GM18858 (cell line): ENCODE data around the gene XPC.

Source experiments
- ATAC-seq: cut with Tn5 transposase; IDR thresholded peaks from one replicate; pipeline ENCODE4 v1.9.1; 2021; ENCODE audit not compliant: unreplicated experiment

XPC gene

GRCh38 chr3:14208977-14209394, 30.6 kb upstream of the XPC start:
- no peak for ATAC-seq

- no peak for ATAC-seq
Observed at GRCh38 chr3:14208168-14208567, 29.8 kb upstream of the XPC start.

- ATAC-seq = no peak
Observed at GRCh38 chr3:14206548-14207177, 28.3 kb upstream of the XPC start.

GRCh38 chr3:14204515-14205284, 26.3 kb upstream of the XPC start:
- no peak for ATAC-seq

- ATAC-seq = no peak
Observed at GRCh38 chr3:14203521-14204079, 25.2 kb upstream of the XPC start.

GRCh38 chr3:14202874-14203520, 24.6 kb upstream of the XPC start:
- ATAC-seq = no peak

- ATAC-seq = no peak
Observed at GRCh38 chr3:14201940-14202684, 23.7 kb upstream of the XPC start.

- no peak for ATAC-seq
Observed at GRCh38 chr3:14200841-14201240, 22.4 kb upstream of the XPC start.

GRCh38 chr3:14200276-14200675, 21.9 kb upstream of the XPC start:
- no peak for ATAC-seq

GRCh38 chr3:14199641-14200040, 21.2 kb upstream of the XPC start:
- no peak for ATAC-seq

- no peak for ATAC-seq
Observed at GRCh38 chr3:14194865-14195264, 16.5 kb upstream of the XPC start.

- ATAC-seq = no peak
Observed at GRCh38 chr3:14188041-14188754, 9.8 kb upstream of the XPC start.

- no peak for ATAC-seq
Observed at GRCh38 chr3:14186854-14187458, 8.6 kb upstream of the XPC start.

GRCh38 chr3:14183015-14183577, 4.7 kb upstream of the XPC start:
- ATAC-seq = no peak

- ATAC-seq = no peak
Observed at GRCh38 chr3:14181253-14181652, 2.9 kb upstream of the XPC start.

GRCh38 chr3:14179795-14180194, 1.4 kb upstream of the XPC start:
- ATAC-seq = no peak

- no peak for ATAC-seq
Observed at GRCh38 chr3:14179114-14179465, 689 bp upstream of the XPC start.

GRCh38 chr3:14177580-14178246, 688 bp downstream of the XPC start:
- no peak for ATAC-seq

GRCh38 chr3:14175383-14176037, 2.9 kb downstream of the XPC start:
- no peak for ATAC-seq
